ENCODE results near the gene SEMA3A. TPM values are rescaled to one million over a fixed set of nuclear protein-coding genes. Genes with fewer than 3 reads are reported as not detected.

SEMA3A gene
- total RNA-seq, 1 experiment from 2014 or later = 0.34 TPM

DNA sequence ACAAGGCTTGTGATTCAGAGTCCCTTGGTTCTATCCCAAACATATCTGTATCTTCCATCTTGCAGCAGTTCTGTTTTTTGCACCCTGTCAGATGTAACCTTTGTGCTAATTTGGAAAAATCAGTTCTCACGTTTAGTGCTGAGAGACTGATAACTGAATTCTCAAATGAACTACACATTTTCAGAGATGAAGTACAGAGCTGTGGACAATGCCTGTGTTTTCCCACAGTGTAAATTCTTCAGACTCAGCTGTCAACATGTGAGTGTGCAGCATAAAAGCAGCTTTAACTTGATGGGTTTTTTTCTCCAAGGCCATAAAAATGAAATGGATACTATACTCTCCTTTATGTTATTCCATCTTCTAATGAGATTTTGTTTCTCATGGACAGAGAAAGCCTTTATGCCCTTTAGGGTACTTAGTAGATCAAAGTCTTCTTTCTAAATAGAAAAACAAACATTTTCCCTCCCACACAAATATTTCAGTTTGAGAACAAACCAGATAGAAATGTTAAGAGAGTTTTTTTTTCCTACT lies 150.9 kb downstream of the SEMA3A start:
- in situ Hi-C loops (cut with HindIII; ENCODE audit: low sequenced_read_pairs) = no loop called here
- no peak for DNase-seq (ENCODE audit: low spot score)

DNA sequence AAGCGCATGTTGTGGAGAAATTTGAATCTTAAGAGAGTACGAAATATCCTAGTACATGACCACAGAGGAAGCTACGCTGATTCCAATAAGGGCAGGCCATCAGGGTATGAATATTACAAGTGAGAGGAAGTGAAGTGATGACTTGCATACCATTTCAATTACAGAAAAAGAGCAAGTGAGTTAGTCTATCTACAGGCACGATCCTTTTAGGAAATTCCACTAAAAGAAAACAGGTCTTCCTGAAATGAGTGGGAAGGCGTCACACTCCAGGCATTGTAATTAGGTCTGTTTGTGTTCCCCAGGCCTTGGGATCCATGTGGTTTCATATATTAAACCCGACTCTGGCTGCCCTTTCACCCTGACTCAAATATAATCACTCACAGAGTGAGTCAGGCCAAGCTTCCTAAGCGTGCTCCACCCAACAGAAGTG lies 152.5 kb downstream of the SEMA3A start:
- in situ Hi-C loops (cut with HindIII; ENCODE audit: low sequenced_read_pairs) = no loop called here
- DNase-seq (ENCODE audit: low spot score) = no peak

DNA sequence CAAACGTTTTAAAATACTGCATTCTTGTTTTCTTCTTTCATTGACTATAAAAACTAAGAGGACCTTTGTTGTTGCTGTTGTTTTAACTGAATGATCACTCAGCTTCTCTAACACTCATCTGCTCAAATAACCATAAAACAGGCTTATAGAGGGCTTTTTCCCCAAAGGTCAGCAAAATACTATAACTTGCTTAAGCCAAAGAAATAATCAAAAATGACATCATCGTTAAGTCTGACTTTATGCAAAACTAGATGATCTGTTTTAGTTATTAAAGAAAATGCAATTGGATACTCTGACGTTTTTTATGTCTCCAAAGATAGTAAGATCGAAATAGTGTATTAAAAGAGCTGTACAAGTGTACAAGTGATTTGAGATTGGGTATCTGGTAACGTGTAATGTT lies 152.9 kb downstream of the SEMA3A start:
- DNase-seq (ENCODE audit: low spot score) = no peak
- in situ Hi-C loops (cut with HindIII; ENCODE audit: low sequenced_read_pairs) = no loop called here

DNA sequence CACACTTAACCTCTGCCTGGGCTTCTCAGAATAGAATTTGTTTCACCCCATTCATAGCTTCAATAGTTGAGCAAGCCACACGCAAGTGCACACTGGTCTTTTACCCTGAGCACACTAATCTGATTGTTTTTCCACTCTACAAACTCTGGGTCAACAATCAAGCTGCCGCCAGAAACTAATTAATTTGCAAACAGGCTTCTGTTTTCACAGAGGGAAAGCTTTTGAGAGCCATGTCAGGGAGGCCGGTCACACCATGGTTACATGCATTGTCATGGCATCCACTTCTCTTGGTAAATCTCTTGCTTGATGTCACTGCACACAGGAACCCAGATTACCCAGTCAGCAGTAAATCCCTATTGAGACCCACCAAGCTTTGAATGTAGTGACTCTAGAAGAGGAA lies 154.2 kb downstream of the SEMA3A start:
- in situ Hi-C loops (cut with HindIII; ENCODE audit: low sequenced_read_pairs) = no loop called here
- DNase-seq (ENCODE audit: low spot score) = no peak

DNA sequence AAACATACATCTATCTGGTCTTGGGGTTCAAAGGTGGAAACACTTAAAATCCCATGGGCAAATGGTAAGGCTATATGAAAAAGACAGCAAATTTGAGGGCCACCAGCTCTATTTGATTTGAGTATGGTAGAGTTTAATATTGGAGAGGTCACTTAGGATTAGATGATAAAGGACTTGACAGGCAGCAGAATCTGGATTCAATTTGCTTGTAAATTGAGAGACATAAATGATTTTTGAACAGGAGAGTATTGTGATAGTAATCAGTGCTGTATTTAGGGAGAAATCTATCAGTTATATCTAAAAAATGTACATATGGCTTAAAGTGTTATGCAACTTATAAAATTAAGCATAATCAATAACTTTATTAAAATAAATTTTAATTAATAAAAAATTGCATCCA lies 155.2 kb downstream of the SEMA3A start:
- DNase-seq (ENCODE audit: low spot score) = no peak
- in situ Hi-C loops (cut with HindIII; ENCODE audit: low sequenced_read_pairs) = no loop called here

DNA sequence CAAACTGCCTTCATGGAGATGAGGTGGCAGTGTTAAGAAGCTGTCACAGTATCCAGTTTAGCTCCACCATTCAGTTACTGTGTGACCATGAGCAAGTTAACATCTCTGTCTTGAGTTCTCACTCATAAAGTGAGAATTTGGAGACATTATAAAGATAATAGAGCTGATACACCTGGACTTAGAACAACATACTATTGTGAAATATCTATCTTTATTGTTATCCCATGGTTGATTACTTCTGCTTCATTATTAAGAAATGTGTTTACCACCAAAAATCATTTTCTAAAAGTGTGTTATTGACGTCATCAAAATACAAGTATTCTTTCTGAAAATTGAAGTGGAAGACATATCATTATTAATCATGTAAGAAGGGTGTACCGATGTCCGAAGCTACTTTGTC lies 166.9 kb downstream of the SEMA3A start:
- in situ Hi-C loops (cut with HindIII; ENCODE audit: low sequenced_read_pairs) = no loop called here
- DNase-seq (ENCODE audit: low spot score) = no peak

DNA sequence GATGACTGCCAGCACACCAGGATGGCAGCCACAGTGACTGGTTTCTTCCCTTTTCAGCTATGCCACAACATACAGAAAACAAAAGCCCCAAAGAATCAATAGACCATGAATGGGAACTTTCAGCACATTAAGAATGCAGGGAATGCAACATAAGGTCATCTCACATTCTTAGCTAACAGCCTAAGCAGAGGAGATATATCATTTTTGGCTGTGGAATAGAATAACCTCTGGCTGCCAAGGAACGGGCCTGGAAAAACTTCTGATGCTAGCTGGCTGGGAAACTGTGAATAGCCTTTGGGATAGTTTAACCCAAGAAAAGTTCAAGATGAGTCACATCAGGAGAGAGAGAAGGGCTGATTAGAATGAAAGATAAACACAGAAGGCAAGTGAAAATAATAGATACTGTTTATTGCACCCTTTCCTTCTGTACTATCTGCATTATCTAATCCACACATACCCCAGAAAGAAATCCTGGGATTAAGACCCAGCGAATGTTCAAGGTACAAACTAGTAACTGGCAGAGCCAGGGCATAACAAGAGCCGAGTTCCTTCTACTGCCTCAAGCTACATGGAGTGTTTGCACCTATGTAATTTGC lies 169.2 kb downstream of the SEMA3A start:
- DNase-seq (ENCODE audit: low spot score) = no peak
- in situ Hi-C loops (cut with HindIII; ENCODE audit: low sequenced_read_pairs) = no loop called here

DNA sequence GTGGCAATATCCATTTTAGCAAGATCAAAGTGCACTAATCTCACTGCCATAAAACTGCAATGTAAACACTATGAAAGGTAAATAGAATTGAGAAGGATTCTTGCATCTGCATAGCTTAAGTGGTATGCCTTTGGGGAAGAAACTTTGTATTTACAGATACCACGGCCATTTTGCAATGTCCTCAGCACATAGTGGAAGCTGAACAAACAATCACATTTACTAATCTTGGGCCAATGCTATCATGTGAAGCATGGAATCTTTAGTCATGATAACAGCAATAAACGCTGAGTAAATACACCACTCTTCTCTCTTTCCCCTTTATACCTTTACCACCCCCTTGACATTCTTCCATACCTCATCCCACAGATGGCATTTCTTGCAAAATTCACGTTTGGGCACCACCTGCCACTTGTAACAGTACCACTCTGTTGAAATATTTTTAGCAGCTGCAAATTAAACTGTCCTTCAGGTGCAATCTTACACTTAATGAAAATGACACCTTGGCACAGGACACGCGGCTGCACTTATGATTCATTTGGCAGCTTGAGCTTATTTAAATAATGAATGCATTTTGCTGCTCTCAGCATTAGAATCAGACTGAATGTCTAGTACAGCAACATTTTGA lies 171.8 kb downstream of the SEMA3A start:
- peak; percentile 76 for DNase-seq (ENCODE audit: low spot score)
- in situ Hi-C loops (cut with HindIII; ENCODE audit: low sequenced_read_pairs) = no loop called here

DNA sequence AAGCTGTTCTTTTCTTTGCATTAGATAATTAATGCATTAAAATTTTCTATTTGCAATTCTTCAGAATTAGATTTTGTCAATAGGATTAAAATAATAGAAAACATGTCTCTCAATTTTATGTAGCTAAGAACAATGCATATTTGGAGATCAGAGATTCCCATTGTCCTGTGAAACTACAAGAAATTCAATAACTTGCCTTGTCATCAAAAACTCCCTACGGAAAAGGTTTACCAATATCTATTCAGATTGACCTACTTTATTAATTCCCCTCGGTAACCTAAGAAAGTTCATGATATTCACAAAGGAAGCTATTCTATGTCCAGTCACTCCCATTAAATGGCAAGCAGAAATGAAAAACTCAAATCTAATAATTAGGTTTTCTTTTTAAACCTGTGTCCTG lies 172.6 kb downstream of the SEMA3A start:
- in situ Hi-C loops (cut with HindIII; ENCODE audit: low sequenced_read_pairs) = no loop called here
- DNase-seq (ENCODE audit: low spot score) = no peak

DNA sequence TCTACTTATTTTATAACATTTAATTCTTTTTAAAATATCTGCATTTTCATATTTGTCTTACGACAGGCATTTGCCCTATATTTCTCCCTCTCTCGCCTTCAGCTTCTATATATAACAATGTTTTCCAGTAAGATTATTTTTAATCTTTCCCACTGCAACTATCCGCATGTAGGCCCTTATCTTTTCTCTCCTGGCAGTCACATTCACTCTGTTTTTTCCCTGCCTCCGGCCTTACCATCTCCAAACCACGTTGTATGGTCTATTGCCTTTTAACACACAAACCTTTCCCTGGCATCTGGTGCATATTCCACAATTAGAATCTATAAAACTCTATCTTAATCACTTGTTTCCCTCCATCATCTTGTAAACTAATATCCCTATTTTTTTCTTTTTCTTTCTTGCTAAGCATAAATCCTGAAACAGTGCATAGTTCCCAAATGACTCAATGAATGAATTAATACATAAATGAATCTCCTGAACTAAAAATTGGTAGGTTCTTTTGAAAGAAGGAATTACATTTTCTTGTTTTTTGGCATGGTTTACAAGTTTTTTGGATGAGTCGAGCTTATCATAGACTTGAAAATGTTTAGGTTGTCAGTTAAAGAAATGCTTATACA lies 173.2 kb downstream of the SEMA3A start:
- in situ Hi-C loops (cut with HindIII; ENCODE audit: low sequenced_read_pairs) = no loop called here
- DNase-seq (ENCODE audit: low spot score) = peak; percentile 27

DNA sequence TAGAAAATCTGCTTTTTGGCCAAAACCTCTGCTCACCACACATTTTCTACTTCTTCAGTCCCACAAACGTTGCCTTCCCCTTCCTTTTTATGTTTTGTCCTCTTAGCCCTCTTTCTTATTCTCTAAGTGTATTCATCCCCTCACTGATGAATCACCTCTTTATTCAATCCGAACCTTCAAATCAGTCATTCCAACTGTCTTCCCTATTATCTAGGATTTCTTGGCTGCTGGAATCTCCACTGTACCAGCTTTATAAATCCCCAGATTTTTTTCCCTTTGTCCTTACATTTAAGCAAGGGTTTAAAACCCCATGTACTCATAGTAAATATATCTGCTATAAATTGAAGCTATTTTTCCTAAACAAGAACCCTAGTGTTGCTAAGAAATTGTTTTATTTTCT lies 176.9 kb downstream of the SEMA3A start:
- in situ Hi-C loops (cut with HindIII; ENCODE audit: low sequenced_read_pairs) = no loop called here
- no peak for DNase-seq (ENCODE audit: low spot score)

DNA sequence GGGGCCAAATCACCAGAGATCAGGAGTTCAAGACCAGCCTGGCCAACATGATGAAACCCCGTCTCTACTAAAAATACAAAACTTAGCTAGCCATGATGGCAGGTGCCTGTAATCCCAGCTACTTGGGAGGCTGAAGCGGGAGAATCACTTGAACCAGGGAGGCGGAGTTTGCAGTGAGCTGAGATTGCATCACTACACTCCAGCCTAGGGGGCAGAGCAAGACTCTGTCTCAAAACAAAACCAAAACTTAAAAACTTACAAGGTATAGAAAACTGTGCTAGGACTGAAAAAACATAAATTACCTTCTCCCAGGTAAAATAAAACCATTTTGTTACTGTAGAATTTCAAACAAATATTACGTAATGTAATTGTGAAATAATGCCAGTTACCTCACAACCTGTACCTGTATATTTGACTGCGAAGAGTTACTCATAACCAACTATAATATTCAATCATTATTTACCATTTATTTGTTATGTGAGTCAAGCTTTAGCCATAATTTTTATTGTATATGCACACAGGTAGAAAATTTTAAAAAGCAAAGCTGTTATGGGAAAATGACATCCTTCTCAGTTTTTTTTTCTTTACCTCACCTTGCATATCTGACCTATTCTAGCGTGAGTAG lies 180.9 kb downstream of the SEMA3A start:
- in situ Hi-C loops (cut with HindIII; ENCODE audit: low sequenced_read_pairs) = no loop called here
- no peak for DNase-seq (ENCODE audit: low spot score)

DNA sequence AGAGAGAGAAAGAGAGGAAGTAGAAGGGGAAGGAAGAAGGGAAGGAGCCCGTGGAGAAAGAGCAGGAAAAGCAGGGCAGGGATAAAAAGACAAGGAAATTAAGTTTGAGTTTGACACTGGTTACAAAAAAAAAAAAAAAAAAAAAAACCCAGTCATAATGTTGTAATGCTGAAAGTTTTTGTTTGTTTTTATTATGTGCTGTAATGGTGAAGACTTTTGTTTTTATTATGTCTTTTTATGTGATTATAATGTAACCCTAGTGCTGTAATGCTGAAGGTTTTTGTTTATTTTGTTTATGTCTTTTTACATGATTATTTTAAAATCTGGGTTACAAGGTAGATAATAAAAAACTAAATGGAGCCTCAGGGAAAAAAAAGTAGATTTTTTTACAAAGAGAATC lies 184.8 kb downstream of the SEMA3A start:
- in situ Hi-C loops (cut with HindIII; ENCODE audit: low sequenced_read_pairs) = no loop called here
- DNase-seq (ENCODE audit: low spot score) = no peak

DNA sequence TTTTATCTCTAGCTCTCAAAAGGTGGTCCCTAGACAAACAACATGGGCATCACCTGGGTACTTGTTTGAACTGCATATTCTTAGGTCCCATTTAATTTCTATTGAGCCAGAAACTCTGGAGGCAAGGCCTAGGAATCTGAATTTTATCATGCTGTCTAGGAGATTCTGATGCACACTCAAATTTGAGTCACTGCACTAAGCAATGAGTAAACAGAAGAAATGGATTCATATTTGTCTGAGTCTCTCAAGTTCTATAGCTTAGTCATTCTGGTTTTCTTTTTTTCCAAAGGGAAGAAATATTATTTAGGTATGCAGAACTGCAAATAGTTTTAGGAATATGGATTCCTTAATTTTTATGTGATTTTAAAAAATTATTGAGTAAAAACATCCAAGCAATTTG lies 185.5 kb downstream of the SEMA3A start:
- in situ Hi-C loops (cut with HindIII; ENCODE audit: low sequenced_read_pairs) = no loop called here
- no peak for DNase-seq (ENCODE audit: low spot score)

DNA sequence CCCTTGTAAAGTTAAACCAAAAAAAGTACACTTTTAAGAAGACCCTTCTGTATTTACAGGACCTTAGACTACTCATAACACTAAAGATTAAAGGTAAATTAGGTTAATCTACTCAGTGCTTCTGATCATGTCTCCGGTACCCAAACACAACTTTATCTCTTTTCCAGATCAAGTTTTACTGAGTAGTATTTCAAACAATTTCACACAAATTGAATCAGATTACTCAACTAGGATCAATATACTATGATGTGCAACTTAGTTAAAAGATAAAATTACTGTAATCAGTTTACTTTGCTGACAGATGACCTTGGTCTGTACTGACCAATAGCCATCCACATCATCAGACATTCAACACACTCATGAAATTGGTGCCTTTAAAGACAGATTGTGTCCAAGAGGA lies 191.4 kb downstream of the SEMA3A start:
- DNase-seq (ENCODE audit: low spot score) = no peak
- in situ Hi-C loops (cut with HindIII; ENCODE audit: low sequenced_read_pairs) = no loop called here

DNA sequence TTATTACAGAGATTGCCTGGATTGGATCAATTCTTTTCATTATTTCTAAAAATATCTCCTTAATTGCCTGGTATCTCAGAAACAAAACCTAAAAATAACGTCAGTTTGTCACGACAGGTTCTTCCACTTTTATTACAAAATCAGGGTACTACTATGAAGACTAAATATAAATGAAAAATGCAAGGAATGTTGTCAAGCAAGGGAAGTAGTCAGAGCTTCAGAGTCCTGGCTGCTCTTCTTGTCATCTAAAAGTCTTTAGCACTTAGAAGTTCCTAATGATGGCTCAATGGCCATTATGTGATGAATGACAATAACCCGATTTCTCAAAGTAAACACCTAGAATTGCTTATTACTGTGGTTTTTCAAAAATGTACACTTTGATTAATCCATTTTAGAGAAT lies 192.2 kb downstream of the SEMA3A start:
- DNase-seq (ENCODE audit: low spot score) = no peak
- in situ Hi-C loops (cut with HindIII; ENCODE audit: low sequenced_read_pairs) = no loop called here

DNA sequence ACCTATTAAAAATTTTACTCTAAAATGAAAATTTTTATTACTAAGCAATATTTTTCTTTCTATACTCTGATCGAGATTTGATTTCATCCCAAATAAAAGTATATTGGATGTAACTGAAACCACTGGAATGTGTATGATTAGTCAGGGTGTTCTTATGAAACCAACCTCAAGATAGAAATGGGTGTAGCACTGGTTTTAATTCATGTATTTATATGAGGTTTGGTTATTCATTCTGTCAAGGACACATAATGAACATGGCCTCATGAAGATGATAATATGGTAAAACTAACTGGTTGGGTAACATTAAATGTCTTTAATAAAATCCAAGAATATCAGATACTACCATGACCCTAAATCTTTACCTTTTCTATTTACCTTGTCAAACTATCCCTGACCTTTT lies 197.7 kb downstream of the SEMA3A start:
- in situ Hi-C loops (cut with HindIII; ENCODE audit: low sequenced_read_pairs) = no loop called here
- DNase-seq (ENCODE audit: low spot score) = no peak

DNA sequence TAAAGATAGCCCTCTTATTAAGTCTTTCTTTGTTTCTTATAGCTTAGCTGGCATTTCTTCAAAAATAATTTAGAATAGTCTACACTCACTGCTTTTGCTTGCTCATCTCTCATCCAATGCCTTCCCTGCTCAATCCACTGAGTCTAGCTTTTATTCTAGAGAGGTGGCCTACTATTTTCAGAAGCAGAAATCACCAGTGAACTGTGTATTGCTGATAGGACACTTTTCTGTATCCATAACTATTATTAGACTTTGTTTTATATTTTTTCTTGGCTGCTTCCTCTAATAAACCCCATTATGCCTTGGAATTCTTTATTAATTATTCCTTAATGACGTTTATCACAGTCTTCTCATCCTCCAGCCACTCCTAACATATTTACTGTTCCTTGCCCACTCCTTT lies 206.8 kb downstream of the SEMA3A start:
- in situ Hi-C loops (cut with HindIII; ENCODE audit: low sequenced_read_pairs) = no loop called here
- no peak for DNase-seq (ENCODE audit: low spot score)

DNA sequence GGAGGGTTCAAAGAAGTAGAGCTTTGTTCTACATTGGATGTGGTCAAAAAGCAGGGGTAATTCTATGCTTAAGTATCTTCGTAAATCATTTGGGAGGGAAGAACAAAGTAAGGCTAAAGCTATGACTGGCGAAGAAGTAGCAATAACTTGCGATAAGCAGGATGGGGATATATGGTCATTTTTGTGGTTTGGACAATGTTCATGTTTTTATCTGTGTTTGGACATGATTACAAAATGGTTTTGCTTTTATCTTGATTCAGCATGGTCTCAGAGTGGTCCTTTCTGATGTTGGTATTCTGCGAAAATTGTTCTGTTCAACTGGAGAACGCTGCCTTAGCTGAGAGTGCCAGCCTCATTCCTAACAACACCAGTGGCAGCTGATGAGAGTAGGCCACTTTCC lies 208.8 kb downstream of the SEMA3A start:
- DNase-seq (ENCODE audit: low spot score) = no peak
- in situ Hi-C loops (cut with HindIII; ENCODE audit: low sequenced_read_pairs) = no loop called here

DNA sequence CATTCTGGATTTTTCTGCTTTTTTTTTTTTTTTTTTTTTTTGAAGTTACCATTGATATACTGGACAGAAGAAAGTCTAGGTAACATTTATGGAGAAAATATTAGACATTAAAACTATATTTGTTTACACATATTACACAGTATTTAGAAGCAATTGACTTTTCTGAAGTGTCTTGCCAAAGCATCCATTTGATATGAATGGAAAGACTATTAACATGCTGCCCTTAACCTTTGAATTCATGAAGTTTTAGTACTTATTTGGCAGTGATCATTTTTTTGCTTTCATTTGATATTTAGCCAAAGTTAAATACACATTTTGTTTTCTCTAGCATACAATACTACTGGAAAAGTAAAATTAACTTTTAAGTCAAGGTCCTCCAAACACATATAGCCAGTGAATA lies 210.0 kb downstream of the SEMA3A start:
- no peak for DNase-seq (ENCODE audit: low spot score)
- in situ Hi-C loops (cut with HindIII; ENCODE audit: low sequenced_read_pairs) = no loop called here
